SW480 (cell line): ENCODE measurements around the gene SUMO3.
"Not testable (repeated sequence)": the region's sequence is repeated elsewhere in the genome, so short reads cannot be mapped to it uniquely, and the experiment has no call there.

ENCODE experiments used
- DNase-seq: peaks from one replicate; pipeline ENCODE4 v3.0.0-alpha.2; 2016; ENCODE audit warnings: low spot score

Gene SUMO3

GRCh38 chr21:44846485-44847260, 28.8 kb upstream of the SUMO3 start:
- peak; percentile 68 for DNase-seq

- DNase-seq = no peak
These were observed 28.3 kb upstream of the SUMO3 start for GRCh38 chr21:44846224-44846484.

- DNase-seq = peak; percentile 89
These were observed 27.8 kb upstream of the SUMO3 start for GRCh38 chr21:44845418-44846223.

- no peak for DNase-seq
These were observed 26.4 kb upstream of the SUMO3 start for GRCh38 chr21:44844256-44844655.

GRCh38 chr21:44842721-44843445, 25.0 kb upstream of the SUMO3 start:
- no peak for DNase-seq

GRCh38 chr21:44842087-44842486, 24.2 kb upstream of the SUMO3 start:
- DNase-seq = no peak

GRCh38 chr21:44840771-44841170, 22.9 kb upstream of the SUMO3 start:
- DNase-seq = no peak

- DNase-seq = no peak
These were observed 21.1 kb upstream of the SUMO3 start for GRCh38 chr21:44838951-44839350.

- no peak for DNase-seq
These were observed 20.4 kb upstream of the SUMO3 start for GRCh38 chr21:44838039-44838895.

GRCh38 chr21:44837537-44837936, 19.7 kb upstream of the SUMO3 start:
- DNase-seq = no peak

- peak; percentile 44 for DNase-seq
These were observed 19.0 kb upstream of the SUMO3 start for GRCh38 chr21:44836666-44837471.

GRCh38 chr21:44836349-44836665, 18.4 kb upstream of the SUMO3 start:
- DNase-seq = no peak

- no peak for DNase-seq
These were observed 17.7 kb upstream of the SUMO3 start for GRCh38 chr21:44835647-44835973.

- peak; percentile 82 for DNase-seq
These were observed 17.2 kb upstream of the SUMO3 start for GRCh38 chr21:44834951-44835646.

- DNase-seq = no peak
These were observed 16.5 kb upstream of the SUMO3 start for GRCh38 chr21:44834231-44834950.

- no peak for DNase-seq
These were observed 15.8 kb upstream of the SUMO3 start for GRCh38 chr21:44833663-44834062.

- DNase-seq = not testable (repeated sequence)
These were observed 14.8 kb upstream of the SUMO3 start for GRCh38 chr21:44832516-44833255.

GRCh38 chr21:44831227-44831860, 13.5 kb upstream of the SUMO3 start:
- DNase-seq = no peak

- no peak for DNase-seq
These were observed 11.7 kb upstream of the SUMO3 start for GRCh38 chr21:44829507-44830092.
